Measurements from ENCODE around the gene TRIM50. TPM values are rescaled to one million over a fixed set of nuclear protein-coding genes. Genes with fewer than 3 reads are reported as not detected.
A peak's percentile ranks its signal among the peaks of the same experiment; 100 is the strongest.
"Not testable (repeated sequence)": the region's sequence is repeated elsewhere in the genome, so short reads cannot be mapped to it uniquely, and the experiment has no call there.

The TRIM50 gene
- total RNA-seq, 1 experiment from 2014 or later = not detected

GRCh38 chr7:73266719-73267368 lies 61.0 kb downstream of the TRIM50 start:
- intact Hi-C loops (cut with micrococcal nuclease; ENCODE audit: unreplicated experiment); BruUV-seq (replicated peaks); H3K9me3 ChIP-seq (ENCODE audit: control insufficient read depth, insufficient read depth, low read depth, low read length); H3K27ac ChIP-seq (ENCODE audit: low read length); H3K4me1 ChIP-seq (ENCODE audit: control insufficient read depth, insufficient read depth, low read length); CTCF ChIA-PET; DNase-seq (ENCODE audit: low read depth, low spot score); in situ Hi-C loops (cut with HindIII; ENCODE audit: low pct_unique_long_range_greater_than_20kb, low sequenced_read_pairs); H3K36me3 ChIP-seq (ENCODE audit: control insufficient read depth, insufficient read depth, low read length); H3K27me3 ChIP-seq (ENCODE audit: control insufficient read depth, insufficient read depth, low read length); POLR2A ChIA-PET; H3K4me3 ChIP-seq (ENCODE audit: low read depth in 2 of 2, low read length in 2 of 2): not testable (repeated sequence)
- ATAC-seq = peak; percentile 88

Other genes with a start within 250 kb of the TRIM50 start
- not detected for gene SPDYE9, start 242.0 kb downstream of the TRIM50 start, total RNA-seq (2021; ENCODE audit: unreplicated experiment)
- 66.8 TPM for gene NSUN5, start 19.3 kb downstream of the TRIM50 start, total RNA-seq (2021; ENCODE audit: unreplicated experiment)
- gene FKBP6, start 79 bp upstream of the TRIM50 start, total RNA-seq (2021; ENCODE audit: unreplicated experiment) = not detected
- gene FZD9, start 105.7 kb upstream of the TRIM50 start, total RNA-seq (2021; ENCODE audit: unreplicated experiment) = 3.2 TPM
- 107 TPM for gene BAZ1B, start 194.2 kb upstream of the TRIM50 start, total RNA-seq (2021; ENCODE audit: unreplicated experiment)
- gene BCL7B, start 229.6 kb upstream of the TRIM50 start, total RNA-seq (2021; ENCODE audit: unreplicated experiment) = 95.4 TPM